KMS-11 (cell line): ENCODE measurements around the gene MCM8.

Experiments used
- H2AFZ ChIP-seq: fragments of 200-600 bp; sonication (generic); 2 replicates; pipeline ENCODE4 v1.6.1; 2016; ENCODE audit warnings: antibody characterized with exemption, mixed run types, low read depth
- H3K27ac ChIP-seq: fragments of 200-600 bp; sonication (generic); 2 replicates; pipeline ENCODE4 v1.6.1; 2016; ENCODE audit warnings: mild to moderate bottlenecking, mixed run types
- H3K27me3 ChIP-seq: fragments of 200-600 bp; sonication (generic); 2 replicates; pipeline ENCODE4 v1.6.1; 2017; ENCODE audit warnings: mild to moderate bottlenecking, low read depth, mixed run types, moderate library complexity; ENCODE audit not compliant: insufficient read depth
- H3K36me3 ChIP-seq: fragments of 200-600 bp; sonication (generic); 2 replicates; pipeline ENCODE4 v1.6.1; 2017; ENCODE audit warnings: mild to moderate bottlenecking, mixed run types; ENCODE audit not compliant: insufficient read depth
- H3K4me1 ChIP-seq: fragments of 200-600 bp; sonication (generic); 2 replicates; pipeline ENCODE4 v1.6.1; 2016; ENCODE audit warnings: mild to moderate bottlenecking, low read depth, mixed run types; ENCODE audit not compliant: poor library complexity, severe bottlenecking
- H3K4me2 ChIP-seq: fragments of 200-600 bp; sonication (generic); 2 replicates; pipeline ENCODE4 v1.7.0; 2016; ENCODE audit warnings: mild to moderate bottlenecking, mixed run types
- H3K4me3 ChIP-seq: fragments of 200-600 bp; sonication (generic); IDR thresholded peaks from 2 replicates; pipeline ENCODE4 v1.6.1; 2017; ENCODE audit warnings: low read depth, low read length, mixed read lengths; ENCODE audit not compliant: insufficient read depth
- H3K79me2 ChIP-seq: fragments of 200-600 bp; sonication (generic); 2 replicates; pipeline ENCODE4 v1.6.1; 2016; ENCODE audit warnings: low read depth, mixed run types; ENCODE audit not compliant: insufficient read depth
- H3K9ac ChIP-seq: fragments of 200-600 bp; sonication (generic); 2 replicates; pipeline ENCODE4 v1.6.1; 2016; ENCODE audit warnings: mild to moderate bottlenecking, mixed run types
- H4K20me1 ChIP-seq: fragments of 200-600 bp; sonication (generic); 2 replicates; pipeline ENCODE4 v1.6.1; 2016; ENCODE audit warnings: mild to moderate bottlenecking, mixed run types; ENCODE audit not compliant: insufficient read depth
- CTCF ChIP-seq: fragments of 200-600 bp; sonication (generic); conservative IDR thresholded peaks from 2 replicates; pipeline ENCODE4 v1.6.1; 2017; ENCODE audit warnings: low read depth, mild to moderate bottlenecking, antibody characterized with exemption, low read length, moderate library complexity, mixed read lengths

MCM8 gene

GRCh38 chr20:5950271-5951031 lies at the start of gene MCM8, which contains the start of gene TRMT6:
Gene MCM8 (plus strand): TSS chr20:5950652. CDS start chr20:5952016, 1,364 bp downstream.
Gene TRMT6 (minus strand): TSS chr20:5950533. CDS start chr20:5950405, 128 bp downstream.
- Histone ChIP-seq H3K4me3 (no peak within 1 kb of the TSS), H4K20me1 (no peaks in the 10 kb centered on the region), H3K4me2 (peak within 1 kb of the TSS; percentile 69), H3K79me2 (peaks cover 59% of the 10 kb centered on the region), H3K4me1 (peaks cover 16% of the 10 kb centered on the region), H2AFZ (peak within 1 kb of the TSS; percentile 81), H3K27me3 (no peaks in the 10 kb centered on the region), H3K36me3 (peaks cover 14% of the 10 kb centered on the region; the same call in 1 of the 2 replicates), H3K9ac (peak within 1 kb of the TSS; percentile 76), H3K27ac (peak within 1 kb of the TSS; percentile 73)
- TF ChIP-seq CTCF, result no peak

GRCh38 chr20:5900908-5901307 lies 49.5 kb upstream of the MCM8 start:
- Histone ChIP-seq H3K27me3 (no peaks in the 10 kb centered on the region), H3K79me2 (no peaks in the 10 kb centered on the region), H4K20me1 (no peaks in the 10 kb centered on the region), H3K27ac (no peak overlapping the region), H2AFZ (no peak overlapping the region), H3K4me1 (no peaks in the 10 kb centered on the region), H3K9ac (no peak overlapping the region), H3K4me2 (no peak overlapping the region), H3K4me3 (no peak overlapping the region), H3K36me3 (no peaks in the 10 kb centered on the region)
- TF ChIP-seq CTCF, result no peak

GRCh38 chr20:5908981-5909380 lies 41.5 kb upstream of the MCM8 start:
- Histone ChIP-seq H3K4me2 (no peak overlapping the region), H2AFZ (no peak overlapping the region), H3K27me3 (no peaks in the 10 kb centered on the region), H3K4me1 (peaks cover 14% of the 10 kb centered on the region), H3K27ac (no peak overlapping the region), H3K36me3 (no peaks in the 10 kb centered on the region), H4K20me1 (no peaks in the 10 kb centered on the region), H3K79me2 (no peaks in the 10 kb centered on the region), H3K9ac (no peak overlapping the region), H3K4me3 (no peak overlapping the region)
- no peak for TF ChIP-seq CTCF

GRCh38 chr20:5910186-5910585 lies 40.3 kb upstream of the MCM8 start:
- Histone ChIP-seq H2AFZ (no peak overlapping the region), H4K20me1 (no peaks in the 10 kb centered on the region), H3K9ac (no peak overlapping the region), H3K27me3 (no peaks in the 10 kb centered on the region), H3K79me2 (no peaks in the 10 kb centered on the region), H3K4me1 (peaks cover 14% of the 10 kb centered on the region), H3K36me3 (no peaks in the 10 kb centered on the region), H3K27ac (no peak overlapping the region), H3K4me3 (no peak overlapping the region), H3K4me2 (peak overlapping the region; percentile 64; the same call in 1 of the 2 replicates)
- no peak for TF ChIP-seq CTCF
